ENCODE data around the gene KCNK3. TPM values are rescaled to one million over a fixed set of nuclear protein-coding genes. Genes with fewer than 3 reads are reported as not detected.

KCNK3 gene
- total and polyA plus RNA-seq, 2 of the 13 experiments (the other 11 are each of a cell fraction or from before 2014, with no cell fraction given) = not detected

DNA sequence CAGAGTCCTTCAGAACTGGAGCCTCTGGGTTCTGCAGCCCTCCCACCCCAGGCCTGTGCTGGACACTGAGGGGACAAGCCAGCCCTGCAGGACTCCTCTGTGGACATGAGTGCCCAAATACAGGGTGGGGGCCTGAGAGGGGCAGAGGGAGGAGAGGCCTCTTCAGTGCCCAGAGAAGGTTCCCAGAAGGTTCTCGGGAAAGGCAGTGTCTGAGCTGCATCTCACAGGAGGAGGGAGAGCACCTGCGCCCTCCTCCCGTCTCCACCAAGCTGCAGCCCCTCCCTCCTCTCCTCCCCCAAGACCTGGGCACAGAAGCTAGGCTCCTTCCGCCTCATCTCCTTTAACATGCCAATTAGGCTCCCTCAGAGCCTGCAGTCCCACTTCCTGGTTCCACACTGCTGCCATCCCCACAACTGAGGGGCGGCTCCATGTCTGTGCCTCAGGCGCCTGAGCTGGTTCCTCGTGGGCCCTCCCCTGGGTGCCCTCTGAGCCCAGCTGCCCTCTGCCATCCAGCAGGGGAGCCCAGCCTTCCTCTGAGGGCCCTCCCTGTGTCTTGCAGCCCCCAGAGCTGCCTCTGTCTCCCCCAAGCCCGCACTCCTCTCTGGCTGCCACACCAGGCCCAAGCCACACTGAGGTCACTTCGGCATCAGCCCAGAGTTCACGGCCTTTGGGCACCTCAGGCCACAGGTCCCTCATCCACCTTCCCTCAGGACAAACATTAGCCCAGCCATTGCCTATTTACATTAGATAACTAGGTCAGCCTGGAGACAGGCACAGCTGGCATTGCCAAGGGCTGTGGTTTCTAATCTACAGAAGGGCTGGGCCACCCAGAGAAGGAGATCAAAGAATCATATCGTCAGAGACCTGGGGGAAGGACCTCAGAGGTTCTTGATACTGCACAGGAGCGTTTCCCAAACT, 28.9 kb downstream of the KCNK3 start (continued):
- TF ChIP-seq MTA1 (CRISPR knock-in tag; IDR thresholded peaks at IDR 0.05; ENCODE audit: borderline replicate concordance) = peak; percentile 70; the same call in 1 of the 2 replicates
- no peak for TF ChIP-seq ZFYVE20 (CRISPR knock-in tag; IDR thresholded peaks at IDR 0.05; ENCODE audit: borderline replicate concordance, low read depth)
- TF ChIP-seq IKZF4 (CRISPR knock-in tag; IDR thresholded peaks at IDR 0.05; ENCODE audit: borderline replicate concordance, low read depth, not compliant biosample characterization) = no peak
- TF ChIP-seq IRF2 (CRISPR knock-in tag; IDR thresholded peaks at IDR 0.05) = 0 out of 2 replicates have a peak, but pooled peaks have one; percentile 27
- no peak for TF ChIP-seq TGIF2 (CRISPR knock-in tag; IDR thresholded peaks at IDR 0.05)
- TF ChIP-seq, protein P1, sequence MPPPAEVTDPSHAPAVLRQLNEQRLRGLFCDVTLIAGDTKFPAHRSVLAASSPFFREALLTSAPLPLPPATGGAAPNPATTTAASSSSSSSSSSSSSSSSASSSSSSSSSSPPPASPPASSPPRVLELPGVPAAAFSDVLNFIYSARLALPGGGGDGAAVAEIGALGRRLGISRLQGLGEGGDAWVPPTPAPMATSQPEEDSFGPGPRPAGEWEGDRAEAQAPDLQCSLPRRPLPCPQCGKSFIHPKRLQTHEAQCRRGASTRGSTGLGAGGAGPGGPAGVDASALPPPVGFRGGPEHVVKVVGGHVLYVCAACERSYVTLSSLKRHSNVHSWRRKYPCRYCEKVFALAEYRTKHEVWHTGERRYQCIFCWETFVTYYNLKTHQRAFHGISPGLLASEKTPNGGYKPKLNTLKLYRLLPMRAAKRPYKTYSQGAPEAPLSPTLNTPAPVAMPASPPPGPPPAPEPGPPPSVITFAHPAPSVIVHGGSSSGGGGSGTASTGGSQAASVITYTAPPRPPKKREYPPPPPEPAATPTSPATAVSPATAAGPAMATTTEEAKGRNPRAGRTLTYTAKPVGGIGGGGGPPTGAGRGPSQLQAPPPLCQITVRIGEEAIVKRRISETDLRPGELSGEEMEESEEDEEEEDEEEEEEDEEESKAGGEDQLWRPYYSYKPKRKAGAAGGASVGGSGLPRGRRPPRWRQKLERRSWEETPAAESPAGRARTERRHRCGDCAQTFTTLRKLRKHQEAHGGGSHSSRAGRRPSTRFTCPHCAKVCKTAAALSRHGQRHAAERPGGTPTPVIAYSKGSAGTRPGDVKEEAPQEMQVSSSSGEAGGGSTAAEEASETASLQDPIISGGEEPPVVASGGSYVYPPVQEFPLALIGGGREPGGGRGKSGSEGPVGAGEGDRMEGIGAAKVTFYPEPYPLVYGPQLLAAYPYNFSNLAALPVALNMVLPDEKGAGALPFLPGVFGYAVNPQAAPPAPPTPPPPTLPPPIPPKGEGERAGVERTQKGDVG (CRISPR knock-in tag; IDR thresholded peaks at IDR 0.05; ENCODE audit: borderline replicate concordance) = 0 out of 2 replicates have a peak, but pooled peaks have one; percentile 47
- TF ChIP-seq, protein P2, sequence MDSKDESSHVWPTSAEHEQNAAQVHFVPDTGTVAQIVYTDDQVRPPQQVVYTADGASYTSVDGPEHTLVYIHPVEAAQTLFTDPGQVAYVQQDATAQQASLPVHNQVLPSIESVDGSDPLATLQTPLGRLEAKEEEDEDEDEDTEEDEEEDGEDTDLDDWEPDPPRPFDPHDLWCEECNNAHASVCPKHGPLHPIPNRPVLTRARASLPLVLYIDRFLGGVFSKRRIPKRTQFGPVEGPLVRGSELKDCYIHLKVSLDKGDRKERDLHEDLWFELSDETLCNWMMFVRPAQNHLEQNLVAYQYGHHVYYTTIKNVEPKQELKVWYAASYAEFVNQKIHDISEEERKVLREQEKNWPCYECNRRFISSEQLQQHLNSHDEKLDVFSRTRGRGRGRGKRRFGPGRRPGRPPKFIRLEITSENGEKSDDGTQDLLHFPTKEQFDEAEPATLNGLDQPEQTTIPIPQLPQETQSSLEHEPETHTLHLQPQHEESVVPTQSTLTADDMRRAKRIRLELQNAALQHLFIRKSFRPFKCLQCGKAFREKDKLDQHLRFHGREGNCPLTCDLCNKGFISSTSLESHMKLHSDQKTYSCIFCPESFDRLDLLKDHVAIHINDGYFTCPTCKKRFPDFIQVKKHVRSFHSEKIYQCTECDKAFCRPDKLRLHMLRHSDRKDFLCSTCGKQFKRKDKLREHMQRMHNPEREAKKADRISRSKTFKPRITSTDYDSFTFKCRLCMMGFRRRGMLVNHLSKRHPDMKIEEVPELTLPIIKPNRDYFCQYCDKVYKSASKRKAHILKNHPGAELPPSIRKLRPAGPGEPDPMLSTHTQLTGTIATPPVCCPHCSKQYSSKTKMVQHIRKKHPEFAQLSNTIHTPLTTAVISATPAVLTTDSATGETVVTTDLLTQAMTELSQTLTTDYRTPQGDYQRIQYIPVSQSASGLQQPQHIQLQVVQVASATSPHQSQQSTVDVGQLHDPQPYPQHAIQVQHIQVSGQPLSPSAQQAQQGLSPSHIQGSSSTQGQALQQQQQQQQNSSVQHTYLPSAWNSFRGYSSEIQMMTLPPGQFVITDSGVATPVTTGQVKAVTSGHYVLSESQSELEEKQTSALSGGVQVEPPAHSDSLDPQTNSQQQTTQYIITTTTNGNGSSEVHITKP (CRISPR knock-in tag; IDR thresholded peaks at IDR 0.05; ENCODE audit: low read depth) = 0 out of 2 replicates have a peak, but pooled peaks have one; percentile 18
- TF ChIP-seq ZSCAN25 (CRISPR knock-in tag; IDR thresholded peaks at IDR 0.05) = no peak
- no peak for TF ChIP-seq MEIS1 (CRISPR knock-in tag; IDR thresholded peaks at IDR 0.05; ENCODE audit: borderline replicate concordance)
- TF ChIP-seq ZFP62 (CRISPR knock-in tag; IDR thresholded peaks at IDR 0.05) = no peak
- TF ChIP-seq, protein P3, sequence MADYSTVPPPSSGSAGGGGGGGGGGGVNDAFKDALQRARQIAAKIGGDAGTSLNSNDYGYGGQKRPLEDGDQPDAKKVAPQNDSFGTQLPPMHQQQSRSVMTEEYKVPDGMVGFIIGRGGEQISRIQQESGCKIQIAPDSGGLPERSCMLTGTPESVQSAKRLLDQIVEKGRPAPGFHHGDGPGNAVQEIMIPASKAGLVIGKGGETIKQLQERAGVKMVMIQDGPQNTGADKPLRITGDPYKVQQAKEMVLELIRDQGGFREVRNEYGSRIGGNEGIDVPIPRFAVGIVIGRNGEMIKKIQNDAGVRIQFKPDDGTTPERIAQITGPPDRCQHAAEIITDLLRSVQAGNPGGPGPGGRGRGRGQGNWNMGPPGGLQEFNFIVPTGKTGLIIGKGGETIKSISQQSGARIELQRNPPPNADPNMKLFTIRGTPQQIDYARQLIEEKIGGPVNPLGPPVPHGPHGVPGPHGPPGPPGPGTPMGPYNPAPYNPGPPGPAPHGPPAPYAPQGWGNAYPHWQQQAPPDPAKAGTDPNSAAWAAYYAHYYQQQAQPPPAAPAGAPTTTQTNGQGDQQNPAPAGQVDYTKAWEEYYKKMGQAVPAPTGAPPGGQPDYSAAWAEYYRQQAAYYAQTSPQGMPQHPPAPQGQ (CRISPR knock-in tag; IDR thresholded peaks at IDR 0.05; ENCODE audit: borderline replicate concordance) = no peak
- no peak for TF ChIP-seq MAF1 (CRISPR knock-in tag; IDR thresholded peaks at IDR 0.05; ENCODE audit: borderline replicate concordance)
- TF ChIP-seq BORCS8-MEF2B (CRISPR knock-in tag; IDR thresholded peaks at IDR 0.05) = peak; percentile 68
- TF ChIP-seq, protein P4, sequence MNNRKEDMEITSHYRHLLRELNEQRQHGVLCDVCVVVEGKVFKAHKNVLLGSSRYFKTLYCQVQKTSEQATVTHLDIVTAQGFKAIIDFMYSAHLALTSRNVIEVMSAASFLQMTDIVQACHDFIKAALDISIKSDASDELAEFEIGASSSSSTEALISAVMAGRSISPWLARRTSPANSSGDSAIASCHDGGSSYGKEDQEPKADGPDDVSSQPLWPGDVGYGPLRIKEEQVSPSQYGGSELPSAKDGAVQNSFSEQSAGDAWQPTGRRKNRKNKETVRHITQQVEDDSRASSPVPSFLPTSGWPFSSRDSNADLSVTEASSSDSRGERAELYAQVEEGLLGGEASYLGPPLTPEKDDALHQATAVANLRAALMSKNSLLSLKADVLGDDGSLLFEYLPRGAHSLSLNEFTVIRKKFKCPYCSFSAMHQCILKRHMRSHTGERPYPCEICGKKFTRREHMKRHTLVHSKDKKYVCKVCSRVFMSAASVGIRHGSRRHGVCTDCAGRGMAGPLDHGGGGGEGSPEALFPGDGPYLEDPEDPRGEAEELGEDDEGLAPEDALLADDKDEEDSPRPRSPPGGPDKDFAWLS (CRISPR knock-in tag; IDR thresholded peaks at IDR 0.05; ENCODE audit: borderline replicate concordance) = no peak
- TF ChIP-seq, protein P5, sequence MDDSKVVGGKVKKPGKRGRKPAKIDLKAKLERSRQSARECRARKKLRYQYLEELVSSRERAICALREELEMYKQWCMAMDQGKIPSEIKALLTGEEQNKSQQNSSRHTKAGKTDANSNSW (CRISPR knock-in tag; IDR thresholded peaks at IDR 0.05; ENCODE audit: borderline replicate concordance) = no peak
- no peak for TF ChIP-seq TOPORS (CRISPR knock-in tag; IDR thresholded peaks at IDR 0.05)

Data from HepG2 (cell line).